Epithelial cell of prostate (primary cell): ENCODE results near the gene ZCCHC24.

ENCODE experiments used
- DNase-seq: peaks from one replicate; pipeline ENCODE4 v3.0.0-alpha.2; 2011; ENCODE audit warnings: low read depth, low spot score
- H3K27ac ChIP-seq: fragments of 450-650 bp; 2 replicates; pipeline ENCODE4 v1.5.1; 2017; ENCODE audit warnings: mild to moderate bottlenecking

The ZCCHC24 gene

DNA sequence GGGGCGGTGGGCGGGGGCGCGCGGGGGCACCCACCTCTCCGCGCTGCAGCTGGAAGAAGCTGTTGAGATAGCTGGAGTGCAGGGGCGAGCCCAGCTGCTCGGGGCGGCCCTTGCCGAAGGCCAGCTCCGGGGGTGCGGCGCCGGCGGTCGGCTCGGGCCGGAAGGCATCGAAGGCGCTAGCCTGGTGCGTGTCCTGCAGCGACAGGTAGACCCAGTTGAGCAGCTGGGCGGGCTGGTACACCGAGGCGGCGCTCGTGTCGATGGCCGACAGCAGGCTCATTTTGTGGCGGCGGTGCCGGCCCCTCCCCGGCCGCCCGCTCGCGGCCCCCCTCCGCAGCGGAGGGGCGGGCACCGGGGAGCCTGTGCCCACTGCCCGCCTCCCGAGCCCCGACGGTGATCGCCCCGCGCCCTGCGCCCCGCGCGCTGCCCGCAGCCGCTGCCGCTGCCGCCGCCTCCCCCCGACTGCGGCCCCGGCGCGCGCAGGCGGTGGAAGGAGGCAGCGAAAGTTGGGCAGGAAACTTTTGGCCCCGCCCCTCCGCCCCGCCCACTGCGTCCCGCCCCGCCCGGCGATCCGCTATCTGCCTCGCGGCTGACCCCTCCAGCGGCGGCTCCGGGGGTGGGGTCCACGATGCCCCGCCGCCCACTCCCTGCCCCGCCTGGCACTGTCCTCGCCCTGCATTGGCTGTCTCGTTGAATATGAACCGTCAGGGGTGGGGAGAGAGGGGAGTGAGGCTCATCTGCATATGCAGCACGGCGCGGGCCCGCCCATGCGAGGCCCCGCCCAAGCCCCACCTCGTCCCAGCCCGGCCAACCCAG lies at the start of gene ZCCHC24:
Gene ZCCHC24 (minus strand): TSS at position 464 of the 816 bp plus-strand sequence. CDS start 184 bp downstream, at position 280.
- DNase-seq: peak; percentile 74
- no peak within 1 kb of the TSS for H3K27ac ChIP-seq

DNA sequence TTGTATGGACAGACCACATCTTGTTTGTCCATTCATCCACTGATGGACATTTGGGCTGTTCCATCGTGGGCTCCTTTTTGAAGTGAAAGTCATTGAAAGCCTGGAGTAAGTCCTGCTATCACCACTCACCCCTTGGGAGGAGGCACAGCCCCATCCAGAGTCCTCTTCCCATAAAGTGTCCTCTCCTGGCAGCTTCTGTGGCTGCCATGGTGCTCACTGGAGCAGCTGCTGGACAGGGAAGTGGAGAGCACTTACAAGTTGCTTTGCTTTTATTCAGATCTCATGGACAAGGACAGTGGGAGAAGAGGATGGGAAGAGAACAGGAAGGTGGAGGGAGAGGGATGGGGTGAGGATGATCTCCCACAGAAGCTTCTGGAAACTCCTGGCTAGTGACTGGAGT lies 48.4 kb upstream of the ZCCHC24 start:
- H3K27ac ChIP-seq: no peak overlapping the region
- no peak for DNase-seq

DNA sequence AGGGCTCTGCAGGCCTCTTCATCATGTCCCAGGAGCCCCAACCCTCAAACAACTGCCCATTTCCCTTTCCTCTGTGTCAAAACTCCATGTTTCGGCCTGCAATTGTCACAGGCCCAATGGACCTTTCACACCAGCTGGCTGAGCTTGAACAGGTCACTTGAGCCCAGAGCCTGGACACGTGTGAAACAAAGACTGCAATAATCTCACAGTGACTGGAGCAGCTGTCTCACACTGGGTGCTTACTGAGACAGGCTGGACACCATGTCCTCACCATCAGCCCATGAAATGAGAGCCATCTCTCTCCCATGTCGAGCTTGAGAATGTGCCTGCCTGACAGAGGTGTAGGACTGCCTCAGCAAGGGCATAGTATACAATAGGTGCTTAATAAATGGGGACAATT lies 47.4 kb upstream of the ZCCHC24 start:
- DNase-seq: no peak
- no peak overlapping the region for H3K27ac ChIP-seq

DNA sequence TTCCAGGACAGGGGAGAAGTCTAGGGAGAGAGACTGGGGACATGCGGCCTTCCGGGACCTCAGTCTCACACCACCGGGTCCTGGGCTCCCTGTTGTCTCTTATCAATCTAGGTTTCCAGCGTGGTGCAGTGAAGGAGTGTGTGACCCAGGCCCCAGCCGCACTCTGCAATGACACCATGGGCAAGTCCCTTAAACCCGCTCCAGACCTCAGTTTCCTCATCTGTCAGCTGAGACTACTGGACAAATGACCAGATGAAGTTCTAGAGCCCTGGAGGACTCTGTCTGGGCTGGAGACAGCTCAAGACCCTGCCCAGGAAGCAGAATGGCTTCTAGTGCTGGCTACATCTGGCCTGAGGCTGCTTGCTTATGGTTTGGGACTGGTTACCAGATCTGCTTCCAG lies 46.8 kb upstream of the ZCCHC24 start:
- no peak for DNase-seq
- no peak overlapping the region for H3K27ac ChIP-seq

DNA sequence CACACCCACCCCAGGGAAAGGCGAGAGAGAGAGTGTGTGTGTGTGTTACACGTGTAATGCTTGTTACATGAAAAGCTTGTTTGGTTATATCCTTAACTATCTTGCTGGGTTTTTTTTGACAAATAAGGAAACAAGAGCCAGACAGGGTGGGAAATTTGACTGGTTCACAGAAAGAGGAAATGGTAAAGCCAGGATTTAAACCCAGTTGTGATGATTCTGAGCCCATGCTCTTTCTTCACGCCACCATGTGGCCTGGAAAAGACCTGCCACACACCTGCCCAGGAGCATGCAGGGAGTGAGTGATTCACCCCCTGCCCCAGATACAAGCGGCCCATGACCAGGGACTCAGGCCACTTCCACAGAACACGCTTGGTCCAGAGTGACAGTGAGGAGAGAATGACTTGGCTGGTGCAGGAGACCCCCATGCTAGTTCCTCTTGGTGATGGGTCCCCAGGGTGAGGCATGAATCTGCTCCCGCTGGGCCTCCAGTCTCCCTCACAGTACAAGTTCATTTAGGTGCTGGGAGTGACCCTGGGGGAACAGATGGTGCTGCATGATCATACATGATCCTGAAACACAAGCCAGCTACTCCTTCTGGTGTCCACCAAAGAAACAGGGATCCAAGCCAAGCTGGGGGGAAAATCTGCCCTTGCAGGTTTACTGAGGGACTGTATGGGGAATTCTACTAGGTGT lies 45.9 kb upstream of the ZCCHC24 start:
- DNase-seq: no peak
- H3K27ac ChIP-seq: no peak overlapping the region

DNA sequence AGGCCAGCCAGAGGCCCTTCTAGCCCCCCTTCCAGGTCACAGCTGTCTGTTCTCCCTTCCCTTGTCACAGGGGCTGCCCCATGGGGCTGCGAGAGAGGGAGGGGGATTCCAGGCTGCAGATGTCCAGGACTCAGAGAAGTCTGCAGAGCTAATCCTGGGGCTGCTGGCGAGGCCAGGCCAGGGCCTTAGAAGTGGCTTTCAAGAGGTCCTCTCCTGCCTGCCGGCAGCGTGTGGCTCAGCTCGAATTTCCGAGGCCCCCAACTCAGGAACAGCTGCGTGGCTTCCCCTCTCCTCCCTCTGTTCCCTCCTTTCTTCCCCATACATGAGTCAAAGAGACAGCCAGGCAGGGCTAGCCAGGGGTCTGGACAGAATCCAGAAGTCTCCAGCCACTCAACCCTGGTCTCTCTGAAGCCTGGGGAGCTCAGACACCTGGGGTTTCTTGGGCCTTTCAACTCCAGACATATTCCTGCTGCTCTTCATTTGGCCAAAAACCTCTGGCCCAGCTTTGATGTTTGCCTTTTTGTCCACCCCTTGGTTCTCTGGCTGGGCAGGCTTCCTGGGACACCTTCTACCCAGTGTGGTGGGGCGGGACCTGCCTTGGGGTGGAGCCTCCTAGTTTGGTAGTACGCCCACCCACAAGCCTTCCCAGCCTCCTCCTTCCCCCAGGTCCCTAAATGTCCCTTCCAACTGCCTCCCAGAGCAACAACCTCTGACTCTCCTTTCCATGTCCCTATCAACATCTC lies 45.1 kb upstream of the ZCCHC24 start:
- no peak for DNase-seq
- H3K27ac ChIP-seq: no peak overlapping the region

DNA sequence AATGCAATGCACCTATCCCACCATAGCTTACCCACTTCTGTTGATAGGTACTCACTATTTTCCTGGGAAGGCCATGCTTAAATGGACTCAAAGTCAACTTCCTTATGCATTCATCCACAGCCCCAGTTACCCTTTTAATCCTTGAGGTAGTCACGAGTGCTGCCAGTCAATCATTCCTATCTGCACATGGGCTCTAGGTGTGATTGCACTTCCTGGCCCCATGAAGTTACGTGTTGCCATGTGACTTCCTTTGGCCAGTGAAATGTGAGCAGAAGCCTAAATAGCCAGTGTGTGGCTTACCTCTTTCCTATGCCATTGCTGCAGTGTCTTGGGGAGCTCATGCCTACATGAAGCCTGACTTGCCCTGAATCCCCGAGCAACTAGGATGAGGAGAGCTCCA lies 43.4 kb upstream of the ZCCHC24 start:
- DNase-seq: no peak
- H3K27ac ChIP-seq: peak overlapping the region; percentile 0

DNA sequence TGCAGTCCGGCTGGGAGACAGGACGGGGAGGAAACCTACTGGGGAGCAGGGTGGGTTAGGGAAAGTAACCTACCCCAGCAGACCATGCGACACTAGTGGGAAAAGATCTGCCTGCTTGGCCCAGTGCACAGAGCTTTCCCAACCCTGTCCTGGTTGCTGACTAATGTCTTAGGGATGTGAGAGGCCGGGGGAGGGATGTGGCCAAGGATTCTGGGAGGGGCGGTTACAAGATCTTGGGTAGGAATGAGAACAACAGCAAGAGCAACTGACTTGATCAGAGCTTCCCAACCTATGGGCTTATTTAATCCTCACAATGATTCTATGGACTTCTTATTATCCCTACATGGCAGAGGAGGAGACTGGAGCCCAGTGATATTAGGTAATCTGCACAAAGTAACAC lies 42.9 kb upstream of the ZCCHC24 start:
- peak overlapping the region; percentile 0 for H3K27ac ChIP-seq
- no peak for DNase-seq

DNA sequence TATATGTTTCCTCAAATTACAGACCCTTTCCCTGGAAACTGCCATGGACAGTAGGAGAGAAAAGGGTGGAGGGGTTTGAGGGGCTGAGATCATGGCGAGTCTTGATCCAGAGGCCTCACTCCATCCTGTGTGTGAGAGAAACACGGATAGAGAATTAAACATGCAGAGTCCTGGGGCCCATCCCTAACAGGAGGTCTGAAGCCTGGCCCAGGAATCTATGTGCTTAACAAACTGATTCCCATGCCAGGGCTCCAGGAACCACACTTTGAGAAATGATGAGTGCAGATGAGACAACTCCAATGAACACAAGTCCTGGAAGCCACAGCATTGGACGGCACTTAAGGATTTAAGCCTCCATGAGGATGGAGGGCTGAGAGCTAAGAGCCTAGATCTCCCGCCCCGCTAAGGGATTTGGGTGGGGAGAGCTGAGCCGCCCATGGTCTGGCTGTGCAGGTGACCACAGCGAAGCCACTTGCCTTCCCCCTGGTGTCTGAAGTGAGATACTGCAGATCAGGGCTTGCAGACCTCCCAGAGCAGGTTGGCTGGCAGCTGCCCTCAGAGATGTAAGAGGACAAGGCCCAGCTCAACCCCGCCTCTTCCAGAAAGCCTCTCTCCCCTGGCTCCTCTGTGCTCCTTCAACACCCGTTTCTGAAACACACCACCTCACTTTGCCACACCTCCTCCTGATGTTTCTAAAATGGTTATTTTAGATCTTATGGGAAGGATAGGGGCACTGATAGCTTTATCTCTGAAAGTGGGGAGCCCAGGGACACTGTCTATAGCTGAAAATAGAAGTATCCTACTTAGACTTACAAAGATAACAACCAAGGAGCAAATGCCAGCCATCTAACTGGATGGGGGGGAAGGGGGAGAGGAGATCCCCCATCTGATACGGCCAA lies 42.1 kb upstream of the ZCCHC24 start:
- H3K27ac ChIP-seq: peak overlapping the region; percentile 0
- no peak for DNase-seq

DNA sequence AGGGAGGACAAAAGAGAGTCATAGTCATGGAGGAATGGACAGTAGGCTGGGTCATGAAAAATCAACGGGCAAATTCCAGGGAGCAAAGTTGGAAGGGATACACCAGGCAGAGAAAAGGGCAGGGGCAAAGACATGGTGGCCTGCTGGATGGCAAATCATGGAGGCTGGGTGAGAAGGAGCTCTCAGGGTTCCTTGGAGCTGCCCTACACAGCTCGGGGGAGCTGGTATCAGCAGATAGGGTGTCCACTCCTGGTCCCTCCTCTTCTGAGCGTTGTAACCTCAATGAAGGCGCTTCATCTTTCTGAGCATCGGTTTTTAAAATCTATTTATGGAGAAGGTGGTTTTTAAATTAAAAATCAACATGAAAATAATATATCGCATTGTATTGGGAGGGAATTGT lies 39.1 kb upstream of the ZCCHC24 start:
- no peak for DNase-seq

DNA sequence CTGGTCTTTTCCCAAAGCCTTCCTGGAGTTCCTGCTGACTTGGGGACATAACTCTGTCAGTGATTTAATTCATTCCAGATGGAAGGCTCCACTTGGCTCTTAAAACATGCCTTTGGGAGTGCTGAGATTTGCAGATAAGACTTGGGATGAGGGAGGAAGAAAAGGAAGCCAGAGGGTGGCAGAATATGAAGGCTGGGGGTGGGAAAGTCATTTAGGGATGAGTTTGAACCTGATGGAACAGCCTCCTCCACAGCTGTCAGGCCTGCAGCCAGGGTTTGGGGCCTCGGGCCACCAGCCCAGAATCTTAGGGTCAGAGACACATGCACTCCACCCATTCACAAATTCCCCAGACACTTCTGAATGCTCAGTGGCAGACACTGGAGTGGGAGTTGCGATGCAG lies 38.5 kb upstream of the ZCCHC24 start:
- no peak overlapping the region for H3K27ac ChIP-seq
- DNase-seq: no peak

More for the DNA sequence above, 39.1 kb upstream of the ZCCHC24 start:
- H3K27ac ChIP-seq: no peak overlapping the region

DNA sequence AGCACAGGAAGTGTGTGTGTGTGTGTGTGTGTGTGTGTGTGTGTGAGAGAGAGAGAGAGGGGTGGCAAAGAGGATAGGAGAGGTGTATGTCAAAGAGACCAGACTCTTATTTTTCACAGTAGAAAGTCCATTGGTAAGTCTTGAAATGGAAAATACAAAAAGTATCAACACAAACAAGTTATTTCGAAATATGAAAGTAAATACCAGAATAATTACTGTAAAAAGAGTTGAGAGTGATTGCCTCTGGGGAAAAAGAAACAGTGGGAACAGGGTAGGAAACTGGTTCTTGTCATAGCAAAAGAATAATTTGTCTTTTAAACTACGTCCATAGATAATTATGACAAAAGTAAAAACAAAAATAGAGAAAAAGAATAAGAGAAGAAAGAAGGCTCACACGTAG lies 37.9 kb upstream of the ZCCHC24 start:
- DNase-seq: no peak
- no peak overlapping the region for H3K27ac ChIP-seq

DNA sequence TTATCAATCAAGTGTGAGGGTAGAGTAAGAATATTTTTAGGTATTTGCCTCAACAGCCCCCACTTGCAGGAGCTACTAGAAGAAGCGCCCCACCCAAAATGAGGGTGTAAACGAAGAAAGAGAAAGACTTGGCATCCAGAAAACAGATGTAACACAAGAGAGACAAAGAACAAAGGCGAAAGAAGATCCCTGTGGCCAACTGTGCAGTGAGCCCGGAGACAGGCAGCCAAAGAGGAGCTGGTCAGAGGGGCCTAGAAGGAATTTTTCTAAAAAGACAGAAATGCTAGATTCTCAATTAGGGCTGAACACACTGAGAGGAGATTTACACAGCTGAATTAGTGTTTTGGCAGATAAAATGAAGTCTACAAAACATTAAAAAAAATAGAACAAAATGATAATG lies 37.3 kb upstream of the ZCCHC24 start:
- H3K27ac ChIP-seq: no peak overlapping the region
- no peak for DNase-seq

DNA sequence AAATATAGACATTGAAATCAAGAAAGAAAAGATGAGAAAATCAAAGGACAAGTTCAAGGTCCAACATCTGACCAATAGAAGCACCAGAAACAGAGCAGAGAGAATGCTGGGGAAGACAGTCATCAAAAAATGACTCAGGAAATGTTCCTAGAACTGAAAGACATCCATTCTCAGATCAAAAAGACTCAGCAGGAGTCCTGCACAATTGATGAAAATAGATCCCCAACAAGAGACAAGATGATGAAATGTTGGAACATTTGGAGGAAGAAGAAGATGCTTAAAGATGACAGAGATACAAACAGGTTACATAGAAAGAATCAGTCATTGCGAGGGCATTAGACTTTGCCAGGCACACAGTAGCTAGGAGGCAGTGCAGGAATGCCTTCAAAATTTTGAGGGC lies 36.9 kb upstream of the ZCCHC24 start:
- H3K27ac ChIP-seq: no peak overlapping the region
- no peak for DNase-seq

DNA sequence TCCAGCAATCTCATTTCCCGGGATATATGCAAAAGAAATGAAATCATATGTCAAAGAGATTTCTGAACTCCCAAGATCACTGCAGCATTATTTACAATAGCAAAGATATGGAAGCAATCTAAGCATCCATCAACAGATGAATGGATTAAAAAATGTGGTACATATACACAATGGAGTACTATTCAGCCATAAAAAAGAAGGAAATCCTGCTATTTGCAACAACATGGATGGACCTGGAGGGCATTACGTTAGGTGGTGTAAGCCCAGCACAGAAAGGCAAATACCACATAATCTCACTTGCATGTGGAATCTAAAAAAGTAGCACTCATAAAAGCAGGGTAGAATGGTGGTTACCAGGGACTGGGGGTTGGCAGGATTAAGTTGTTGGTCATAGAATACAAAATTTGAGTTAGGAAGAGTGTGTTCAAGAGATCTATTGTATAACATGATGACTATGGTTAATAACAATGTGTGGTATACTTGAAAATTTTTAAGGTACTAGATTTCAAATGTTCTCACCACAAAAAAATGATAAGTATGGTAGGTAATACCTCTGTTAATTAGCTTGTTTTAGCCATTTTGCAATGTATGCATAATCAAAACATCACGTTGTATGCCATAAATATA lies 34.0 kb upstream of the ZCCHC24 start:
- no peak overlapping the region for H3K27ac ChIP-seq
- DNase-seq: no peak

DNA sequence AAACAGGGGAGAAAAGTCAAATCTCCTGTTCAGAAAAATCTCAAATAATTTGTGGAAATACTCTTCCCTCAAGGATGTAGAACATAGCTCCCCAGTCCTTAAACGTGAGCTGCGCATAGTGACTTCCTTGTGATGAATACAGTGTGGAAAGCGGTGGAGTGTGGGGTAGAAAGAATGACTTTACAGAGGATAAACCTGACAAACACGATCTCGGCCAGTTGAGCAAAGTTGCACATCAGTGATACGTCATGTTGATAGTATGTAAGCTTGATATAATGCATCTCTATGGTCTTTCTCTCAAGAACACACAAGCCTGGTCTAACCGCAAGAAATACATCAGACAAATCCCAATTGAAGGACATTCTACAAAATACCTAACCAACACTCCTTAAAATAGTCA lies 32.0 kb upstream of the ZCCHC24 start:
- no peak overlapping the region for H3K27ac ChIP-seq
- no peak for DNase-seq

DNA sequence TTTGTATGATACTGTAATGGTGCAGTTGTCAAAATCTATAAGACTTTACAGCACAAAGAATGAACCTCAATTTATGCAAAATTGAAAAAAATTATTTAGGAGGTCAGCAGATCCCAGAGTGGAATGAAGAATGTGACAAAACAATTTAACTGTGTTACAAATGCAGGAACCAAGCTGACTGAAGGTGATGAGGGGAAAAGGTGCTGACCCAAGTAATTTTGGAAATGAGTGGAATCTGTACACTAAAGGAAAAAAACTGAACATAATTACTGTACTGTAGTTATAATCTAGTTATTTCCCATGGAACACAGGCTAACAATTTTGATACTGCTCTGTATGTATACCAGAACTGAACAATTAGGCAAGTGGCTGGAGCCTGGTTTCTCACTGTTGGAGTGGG lies 31.2 kb upstream of the ZCCHC24 start:
- DNase-seq: no peak
- H3K27ac ChIP-seq: no peak overlapping the region

DNA sequence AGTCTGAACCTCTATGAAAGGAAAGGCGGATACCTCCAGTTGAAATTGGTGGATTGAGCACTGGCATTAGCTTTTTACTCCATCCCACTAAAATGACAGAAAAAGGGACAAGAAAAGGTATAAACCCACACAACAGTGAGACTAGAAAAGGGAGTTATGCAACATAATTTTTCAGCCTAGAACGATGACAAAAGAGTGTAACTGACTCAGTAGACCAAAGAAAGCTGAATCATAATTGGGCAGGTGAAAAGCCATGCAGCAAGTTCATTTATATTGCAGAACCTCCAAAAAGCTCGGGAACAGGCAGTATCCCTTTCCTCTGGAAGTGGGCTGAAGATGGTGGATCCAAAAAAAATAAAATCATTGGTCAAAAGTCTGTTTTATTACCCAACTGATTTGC lies 30.5 kb upstream of the ZCCHC24 start:
- DNase-seq: no peak
- H3K27ac ChIP-seq: no peak overlapping the region

DNA sequence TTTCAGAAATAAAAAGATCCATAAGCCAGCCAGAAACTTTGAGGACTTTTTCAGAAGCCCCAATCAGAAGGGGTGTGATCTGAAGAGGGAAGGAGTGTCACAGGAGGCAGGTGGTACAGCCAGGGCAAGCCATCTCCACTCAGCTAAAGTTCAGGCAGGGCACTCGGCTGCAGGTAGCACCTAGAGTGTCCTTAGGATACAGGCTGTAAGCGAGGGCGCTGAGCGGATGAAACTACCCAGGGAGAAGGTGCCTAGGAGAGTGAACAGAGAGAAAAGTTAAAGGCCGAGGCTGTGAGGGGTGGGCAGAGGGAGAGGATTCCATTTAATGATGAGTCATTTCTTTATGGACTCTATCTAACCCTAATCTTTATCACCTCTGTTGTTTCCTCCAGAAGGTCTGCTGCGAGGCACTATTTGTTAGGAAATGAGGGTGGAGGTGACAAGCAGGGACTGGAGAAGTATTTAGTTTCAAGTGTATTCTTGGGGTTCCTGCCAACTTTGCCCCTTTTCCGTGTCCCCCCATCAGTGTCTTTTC lies 29.8 kb upstream of the ZCCHC24 start:
- DNase-seq: no peak
- H3K27ac ChIP-seq: no peak overlapping the region
